CD1c-positive myeloid dendritic cell (primary cell): Measurements from ENCODE around the gene BBS5.
"Not testable (repeated sequence)": the region's sequence is repeated elsewhere in the genome, so short reads cannot be mapped to it uniquely, and the experiment has no call there.

Source experiments
- DNase-seq: peaks from one replicate; pipeline ENCODE4 v3.0.0-alpha.2; 2016; ENCODE audit errors: extremely low spot score

BBS5 gene

GRCh38 chr2:169486487-169486886, 7.2 kb downstream of the BBS5 start:
- DNase-seq, result no peak

- no peak for DNase-seq
Measured at GRCh38 chr2:169490834-169491233, 11.5 kb downstream of the BBS5 start.

GRCh38 chr2:169491378-169491777, 12.1 kb downstream of the BBS5 start:
- DNase-seq, result no peak

GRCh38 chr2:169493360-169493759, 14.1 kb downstream of the BBS5 start:
- DNase-seq, result no peak

GRCh38 chr2:169495310-169495928, 16.1 kb downstream of the BBS5 start:
- no peak for DNase-seq

- no peak for DNase-seq
Measured at GRCh38 chr2:169504651-169505050, 25.4 kb downstream of the BBS5 start.

GRCh38 chr2:169507698-169508097, 28.4 kb downstream of the BBS5 start:
- no peak for DNase-seq

- DNase-seq, result no peak
Measured at GRCh38 chr2:169509298-169509885, 30.1 kb downstream of the BBS5 start, which contains the start of gene KLHL41. Gene KLHL41 (plus strand): TSS chr2:169509702. CDS start chr2:169509779, 77 bp downstream.

GRCh38 chr2:169509955-169510354, 30.7 kb downstream of the BBS5 start:
- DNase-seq, result no peak

GRCh38 chr2:169510496-169510895, 31.2 kb downstream of the BBS5 start:
- no peak for DNase-seq

- DNase-seq, result no peak
Measured at GRCh38 chr2:169511818-169512217, 32.5 kb downstream of the BBS5 start.

GRCh38 chr2:169512525-169512924, 33.2 kb downstream of the BBS5 start:
- no peak for DNase-seq

- DNase-seq, result no peak
Measured at GRCh38 chr2:169513094-169513493, 33.8 kb downstream of the BBS5 start.

GRCh38 chr2:169513926-169514325, 34.6 kb downstream of the BBS5 start:
- DNase-seq, result no peak

GRCh38 chr2:169514758-169515157, 35.5 kb downstream of the BBS5 start:
- not testable (repeated sequence) for DNase-seq

- DNase-seq, result not testable (repeated sequence)
Measured at GRCh38 chr2:169516488-169516995, 37.2 kb downstream of the BBS5 start.

- DNase-seq, result no peak
Measured at GRCh38 chr2:169520896-169521295, 41.6 kb downstream of the BBS5 start.

GRCh38 chr2:169523681-169524080, 44.4 kb downstream of the BBS5 start:
- no peak for DNase-seq

- no peak for DNase-seq
Measured at GRCh38 chr2:169525434-169525833, 46.1 kb downstream of the BBS5 start.

GRCh38 chr2:169526451-169526850, 47.2 kb downstream of the BBS5 start:
- DNase-seq, result no peak

- peak; percentile 73 for DNase-seq
Measured at GRCh38 chr2:169528271-169528701, 49.0 kb downstream of the BBS5 start.

- DNase-seq, result not testable (repeated sequence)
Measured at GRCh38 chr2:169539460-169539859, 60.2 kb downstream of the BBS5 start.

- no peak for DNase-seq
Measured at GRCh38 chr2:169540146-169540545, 60.9 kb downstream of the BBS5 start.
